Gastroesophageal sphincter (tissue), 3 donors: Measurements from ENCODE around the gene NOTCH2.

Experiments used
- EP300 ChIP-seq: sonication (generic); formaldehyde crosslinking; IDR thresholded peaks from one replicate; pipeline ENCODE4 v1.6.1; 2017; ENCODE audit warnings: antibody characterized with exemption, mild to moderate bottlenecking
- POLR2A ChIP-seq, 2 donors: fragments of 450-650 bp; IDR thresholded peaks; one replicate each; pipeline ENCODE4 v1.6.1; 2017; ENCODE audit warnings: antibody characterized with exemption in 2 of 2, mild to moderate bottlenecking in 2 of 2, moderate library complexity in 1 of 2
- POLR2AphosphoS5 ChIP-seq: sonication (generic); formaldehyde crosslinking; IDR thresholded peaks from one replicate; pipeline ENCODE4 v1.6.1; 2017; ENCODE audit warnings: antibody characterized with exemption
- TF ChIP-seq, protein P1 (sequence below), 4 experiments: fragments of 200-600 bp in 2 of 4; fragments of 450-650 bp in 2 of 4; sonication (generic) in 1 of 4; IDR thresholded peaks; one replicate each; pipeline ENCODE4 v1.5.1; 2017 to 2019; ENCODE audit warnings: antibody characterized with exemption in 4 of 4, mild to moderate bottlenecking in 2 of 4, moderate library complexity in 2 of 4

DNA sequence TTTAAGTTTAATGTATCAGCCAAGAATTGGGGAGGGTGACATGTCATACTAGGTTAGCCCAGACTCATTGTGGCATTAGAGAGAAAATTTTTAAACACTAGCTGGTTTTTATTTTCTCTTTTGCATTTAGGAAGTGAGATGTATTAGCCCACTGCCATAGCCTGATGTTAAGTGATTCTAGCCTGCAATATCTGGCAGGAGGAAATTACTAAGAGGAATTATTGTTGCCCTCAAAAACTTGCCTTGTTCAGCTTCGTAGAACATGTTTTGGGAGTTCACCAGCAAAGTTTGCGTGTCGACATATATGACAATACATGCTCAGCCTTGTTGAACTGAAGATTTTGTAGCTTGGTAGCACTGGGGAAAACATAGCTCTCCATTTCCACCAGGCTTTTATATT is 185.6 kb downstream of the NOTCH2 start:
- TF ChIP-seq, protein P1, sequence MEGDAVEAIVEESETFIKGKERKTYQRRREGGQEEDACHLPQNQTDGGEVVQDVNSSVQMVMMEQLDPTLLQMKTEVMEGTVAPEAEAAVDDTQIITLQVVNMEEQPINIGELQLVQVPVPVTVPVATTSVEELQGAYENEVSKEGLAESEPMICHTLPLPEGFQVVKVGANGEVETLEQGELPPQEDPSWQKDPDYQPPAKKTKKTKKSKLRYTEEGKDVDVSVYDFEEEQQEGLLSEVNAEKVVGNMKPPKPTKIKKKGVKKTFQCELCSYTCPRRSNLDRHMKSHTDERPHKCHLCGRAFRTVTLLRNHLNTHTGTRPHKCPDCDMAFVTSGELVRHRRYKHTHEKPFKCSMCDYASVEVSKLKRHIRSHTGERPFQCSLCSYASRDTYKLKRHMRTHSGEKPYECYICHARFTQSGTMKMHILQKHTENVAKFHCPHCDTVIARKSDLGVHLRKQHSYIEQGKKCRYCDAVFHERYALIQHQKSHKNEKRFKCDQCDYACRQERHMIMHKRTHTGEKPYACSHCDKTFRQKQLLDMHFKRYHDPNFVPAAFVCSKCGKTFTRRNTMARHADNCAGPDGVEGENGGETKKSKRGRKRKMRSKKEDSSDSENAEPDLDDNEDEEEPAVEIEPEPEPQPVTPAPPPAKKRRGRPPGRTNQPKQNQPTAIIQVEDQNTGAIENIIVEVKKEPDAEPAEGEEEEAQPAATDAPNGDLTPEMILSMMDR (IDR thresholded peaks at IDR 0.05): no peak
- TF ChIP-seq POLR2AphosphoS5 (no peak), POLR2A (IDR thresholded peaks at IDR 0.05) (no peak), EP300 (no peak)
